Pancreas (tissue), 10 donors: ENCODE results near the gene PAX9. TPM values are rescaled to one million over a fixed set of nuclear protein-coding genes. Genes with fewer than 3 reads are reported as not detected.

ENCODE experiments used
- ATAC-seq, 4 donors: fragments of 200-7000 bp; cut with Tn5 transposase; one replicate each; pipeline versions ENCODE4 v1.8.0 to v1.9.1; 2020; ENCODE audit warnings: mild to moderate bottlenecking in 4 of 4, moderate library complexity in 4 of 4
- DNase-seq, 6 donors: peaks; one replicate each; pipeline ENCODE4 v3.0.0-alpha.2; 2020
- FAIRE-seq: peaks from 2 replicates; lab custom pipeline; 2012; peaks lifted over from hg19 to GRCh38; lab: Jason Lieb, UNC
- H3K27ac ChIP-seq, 4 donors: fragments of 200-600 bp; sonication (generic); 1 replicate in 3 of 4; 2 replicates in 1 of 4; pipeline versions ENCODE4 v1.5.0 to v1.8.0; 2020
- H3K27me3 ChIP-seq, 4 donors: fragments of 200-600 bp; one replicate each; pipeline ENCODE4 v1.8.0; 2021
- H3K36me3 ChIP-seq, 3 donors: fragments of 200-600 bp; sonication (generic) in 1 of 3; one replicate each; pipeline versions ENCODE4 v1.5.0 to v1.8.0; 2020 to 2021
- H3K4me1 ChIP-seq, 3 donors: fragments of 200-600 bp; one replicate each; pipeline ENCODE4 v1.8.0; 2021
- H3K4me3 ChIP-seq, 4 donors: fragments of 200-600 bp; sonication (generic) in 2 of 4; one replicate each; pipeline versions ENCODE4 v1.5.0 to v1.8.0; 2020 to 2021
- H3K9me3 ChIP-seq, 4 donors: fragments of 200-600 bp; one replicate each; pipeline ENCODE4 v1.8.0; 2021
- CTCF ChIP-seq, 4 donors: fragments of 200-600 bp; sonication (generic) in 3 of 4; IDR thresholded peaks; one replicate each; pipeline versions ENCODE4 v1.5.0 to v1.8.0; 2021; ENCODE audit warnings: antibody characterized with exemption in 4 of 4
- whole genome bisulfite sequencing, 2 donors: extraction: QIAGEN DNeasy Blood & Tissue Kit; methylation state at CpG; one replicate each; pipeline ENCODE4 v1.1.7; 2013; 5-methylcytosine and 5-hydroxymethylcytosine counted together
- intact Hi-C, 3 donors: fragments of 100-400 bp; cut with DNase I; formaldehyde crosslinking; loops; one replicate each; pipeline versions ENCODE4 v1.11.1 to v1.14.2; 2022
- polyA plus RNA-seq, 2 donors: library from polyadenylated mRNA; stranded (reverse); fragments of 200-250 nt; gene quantifications; one replicate each; pipeline ENCODE4 v1.2.3, GENCODE V29; 2013
- total RNA-seq, 6 donors: library from RNA; stranded (reverse); fragmentation: NEBNext Ultra II Directional in 4 of 6; extraction: Animal tissue kit (Norgen Biotek cat#: 25700) in 4 of 6; gene quantifications; one replicate each; pipeline versions ENCODE4 v1.2.1 to v1.2.4, GENCODE V29; 2021 to 2023
- donor health status: healthy with polysubstance abuse.
- donor health status: DM: no; HTN: no; CAD: no; lungs with moderate emphysema.
- donor health status: DM: no; HTN: no; CAD: no.
- donor health status: control.
- donor health status: control.
- donor health status: Bipolar disorder and iron deficiency.
- donor health status: DM: yes; HTN: yes; CAD: no.
- donor health status: DM: no; HTN: no; CAD: no.
- donor health status: DM: no; HTN: no; CAD: no.
- donor health status: DM: yes; HTN: yes; CAD: no.

Gene PAX9
- total and polyA plus RNA-seq, 8 donors = 0.04 to 0.23 (median 0.16) TPM; not detected in 4

GRCh38 chr14:36702474-36702873 is 40.8 kb downstream of the PAX9 start:
- no peak for DNase-seq
- intact Hi-C loops = no loop called here
- Histone ChIP-seq H3K27ac (no peak overlapping the region), H3K4me3 (no peak overlapping the region), H3K36me3 (no peaks in the 10 kb centered on the region), H3K27me3 (no peaks in the 10 kb centered on the region), H3K4me1 (no peaks in the 10 kb centered on the region), H3K9me3 (no peaks in the 10 kb centered on the region)
- TF ChIP-seq CTCF (IDR thresholded peaks at IDR 0.05) = no peak
- WGBS, 2 donors = 53 to 55% methylated on average over 2 of the region's 2 CpGs
- no peak for ATAC-seq
- no peak for FAIRE-seq

GRCh38 chr14:36707570-36707969 is 45.9 kb downstream of the PAX9 start:
- TF ChIP-seq CTCF (IDR thresholded peaks at IDR 0.05) = no peak
- no peak for ATAC-seq
- Histone ChIP-seq H3K9me3 (no peaks in the 10 kb centered on the region), H3K4me3 (no peak overlapping the region), H3K4me1 (no peaks in the 10 kb centered on the region), H3K36me3 (no peaks in the 10 kb centered on the region), H3K27ac (no peak overlapping the region), H3K27me3 (no peaks in the 10 kb centered on the region)
- no peak for FAIRE-seq
- intact Hi-C loops = no loop called here
- DNase-seq = no peak

GRCh38 chr14:36713960-36714703 is 52.5 kb downstream of the PAX9 start:
- no peak overlapping the region for H3K4me3 ChIP-seq
- FAIRE-seq (no peak), DNase-seq (no peak), ATAC-seq (no peak)
- no peak overlapping the region for H3K27ac ChIP-seq
- no peak for TF ChIP-seq CTCF (IDR thresholded peaks at IDR 0.05)
- no peaks in the 10 kb centered on the region for H3K4me1 ChIP-seq
- no peaks in the 10 kb centered on the region for H3K27me3 ChIP-seq
- no peaks in the 10 kb centered on the region for H3K9me3 ChIP-seq
- WGBS, 2 donors = 61 to 66% methylated on average over 4 of the region's 4 CpGs
- H3K36me3 ChIP-seq = no peaks in the 10 kb centered on the region
- intact Hi-C loops = no loop called here

GRCh38 chr14:36716614-36717184 is 55.0 kb downstream of the PAX9 start:
- Histone ChIP-seq H3K9me3 (no peaks in the 10 kb centered on the region), H3K4me3 (no peak overlapping the region), H3K4me1 (no peaks in the 10 kb centered on the region), H3K36me3 (no peaks in the 10 kb centered on the region), H3K27me3 (no peaks in the 10 kb centered on the region), H3K27ac (no peak overlapping the region)
- WGBS, 2 donors = 77 to 78% methylated on average over 7 of the region's 7 CpGs
- intact Hi-C loops = no loop called here
- FAIRE-seq = no peak
- TF ChIP-seq CTCF (IDR thresholded peaks at IDR 0.05) = no peak
- no peak for ATAC-seq
- DNase-seq = no peak

DNA sequence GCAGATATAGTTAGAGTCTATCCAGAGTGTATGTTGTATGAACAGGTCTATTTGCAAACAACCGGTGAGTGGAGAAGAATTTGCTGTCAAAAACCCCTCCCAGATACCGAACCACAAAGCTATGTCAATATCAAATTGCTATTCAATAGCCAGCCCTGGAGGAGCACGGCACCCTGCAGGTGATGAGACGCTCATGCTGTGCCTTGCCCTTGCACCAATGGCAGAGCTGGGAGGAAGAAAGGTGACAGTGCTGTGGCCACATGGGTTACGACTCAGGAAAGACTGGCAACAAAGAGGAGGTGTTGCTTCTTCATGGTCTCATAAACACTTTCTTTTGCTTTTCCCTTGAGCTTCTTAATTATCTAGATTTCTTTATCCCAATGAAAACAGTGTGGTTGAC is 55.7 kb downstream of the PAX9 start:
- no peak overlapping the region for H3K4me3 ChIP-seq
- ATAC-seq (no peak), FAIRE-seq (no peak), DNase-seq (no peak)
- no peaks in the 10 kb centered on the region for H3K27me3 ChIP-seq
- no peak overlapping the region for H3K27ac ChIP-seq
- H3K36me3 ChIP-seq = no peaks in the 10 kb centered on the region
- no peaks in the 10 kb centered on the region for H3K9me3 ChIP-seq
- 28 to 41% methylated on average over 5 of the region's 5 CpGs for WGBS, 2 donors
- intact Hi-C loops = no loop called here
- H3K4me1 ChIP-seq = no peaks in the 10 kb centered on the region
- TF ChIP-seq CTCF (IDR thresholded peaks at IDR 0.05) = no peak
